Measurements from ENCODE around the gene CLCN3. TPM values are rescaled to one million over a fixed set of nuclear protein-coding genes. Genes with fewer than 3 reads are reported as not detected.

The CLCN3 gene
- total and polyA plus RNA-seq, 2 of the 13 experiments (the other 11 are each of a cell fraction or from before 2014, with no cell fraction given) = 13.6 to 23.7 TPM

GRCh38 chr4:169611991-169612870 lies 8.1 kb upstream of the CLCN3 start, which contains the start of gene NEK1 (continued):
- peak; percentile 34; the same call in 1 of the 2 replicates for TF ChIP-seq ZNF784 (CRISPR knock-in tag; IDR thresholded peaks at IDR 0.05; ENCODE audit: borderline replicate concordance)
- peak; percentile 45; the same call in 1 of the 2 replicates for TF ChIP-seq ZNF839 (CRISPR knock-in tag; IDR thresholded peaks at IDR 0.05; ENCODE audit: borderline replicate concordance)
- peak; percentile 92 for TF ChIP-seq CAMTA2 (CRISPR knock-in tag; IDR thresholded peaks at IDR 0.05; ENCODE audit: borderline replicate concordance)
- TF ChIP-seq ZNF468 (CRISPR knock-in tag; IDR thresholded peaks at IDR 0.05) = no peak
- no peak for TF ChIP-seq FOXO4 (CRISPR knock-in tag; conservative IDR thresholded peaks at IDR 0.05)
- TF ChIP-seq ZFY (CRISPR knock-in tag; IDR thresholded peaks at IDR 0.05) = peak; percentile 65
- TF ChIP-seq ZBTB34 (CRISPR knock-in tag; IDR thresholded peaks at IDR 0.05) = no peak
- TF ChIP-seq ZSCAN30 (CRISPR knock-in tag; IDR thresholded peaks at IDR 0.05) = no peak
- 0 out of 2 replicates have a peak, but pooled peaks have one; percentile 44 for TF ChIP-seq RNF2 (conservative IDR thresholded peaks at IDR 0.05; ENCODE audit: low read depth)
- TF ChIP-seq SP140L (CRISPR knock-in tag; IDR thresholded peaks at IDR 0.05; ENCODE audit: borderline replicate concordance) = no peak
- TF ChIP-seq ZNF644 (CRISPR knock-in tag; IDR thresholded peaks at IDR 0.05; ENCODE audit: low read depth) = no peak

All from HepG2 (cell line).